ENCODE measurements around the gene CASKIN2. TPM values are rescaled to one million over a fixed set of nuclear protein-coding genes. Genes with fewer than 3 reads are reported as not detected.

CASKIN2 gene
- total RNA-seq, 5 donors from 2014 or later (not counting 1 experiment from before 2014, with no cell fraction given), result 0.28 to 0.88 (median 0.85) TPM

Other genes starting within 250 kb of the CASKIN2 start
- 10 to 100 TPM; 27.1 to 45.6 (median 39.2) TPM for gene MIF4GD, start 244.3 kb downstream of the CASKIN2 start, total RNA-seq
- gene SLC25A19, start 226.1 kb downstream of the CASKIN2 start, total RNA-seq, result 10 to 100 TPM; 12.4 to 30.1 (median 25.9) TPM
- 100 to 1,000 TPM; 103 to 133 (median 130) TPM for gene GRB2, start 109.9 kb downstream of the CASKIN2 start, total RNA-seq
- 100 to 1,000 TPM in 3 of 5 donors, 10 to 100 TPM in 2; 78.5 to 125 (median 105) TPM for gene TMEM94, start 58.9 kb downstream of the CASKIN2 start, total RNA-seq
- gene TSEN54, start 991 bp upstream of the CASKIN2 start, total RNA-seq, result 10 to 100 TPM; 54.9 to 94.7 (median 67.6) TPM
- 10 to 100 TPM; 31.2 to 75.7 (median 53.4) TPM for gene LLGL2, start 10.2 kb upstream of the CASKIN2 start, total RNA-seq
- 100 to 1,000 TPM; 171 to 382 (median 273) TPM for gene MYO15B, start 72.3 kb upstream of the CASKIN2 start, total RNA-seq
- 1 to 10 TPM in 2 of 5 donors, under 1 TPM in 3; 0.35 to 2.2 (median 0.82) TPM for gene SMIM5, start 117.9 kb upstream of the CASKIN2 start, total RNA-seq
- gene RECQL5, start 151.6 kb upstream of the CASKIN2 start, total RNA-seq, result 10 to 100 TPM; 38.0 to 75.0 (median 61.9) TPM
- gene SAP30BP, start 151.8 kb upstream of the CASKIN2 start, total RNA-seq, result 100 to 1,000 TPM; 124 to 191 (median 128) TPM
- 1 to 10 TPM in 4 of 5 donors, under 1 TPM in 1; 0.68 to 1.6 (median 1.5) TPM for gene ITGB4, start 205.9 kb upstream of the CASKIN2 start, total RNA-seq
- 10 to 100 TPM in 4 of 5 donors, 1 to 10 TPM in 1; 8.4 to 35.7 (median 26.7) TPM for gene GALK1, start 249.7 kb upstream of the CASKIN2 start, total RNA-seq